ENCODE results near the gene ZDBF2.
"Not testable (repeated sequence)": the region's sequence is repeated elsewhere in the genome, so short reads cannot be mapped to it uniquely, and the experiment has no call there.

Gene ZDBF2

GRCh38 chr2:206259376-206260187 lies 14.9 kb upstream of the ZDBF2 start:
- no peak for DNase-seq

GRCh38 chr2:206260188-206261012 lies 14.1 kb upstream of the ZDBF2 start:
- DNase-seq: no peak

GRCh38 chr2:206263959-206264603 lies 10.4 kb upstream of the ZDBF2 start:
- no peak for DNase-seq

- no peak for DNase-seq
Measured at GRCh38 chr2:206266130-206267125, 8.0 kb upstream of the ZDBF2 start.

- no peak for DNase-seq
Measured at GRCh38 chr2:206267567-206267966, 6.9 kb upstream of the ZDBF2 start.

- no peak for DNase-seq
Measured at GRCh38 chr2:206271065-206271464, 3.4 kb upstream of the ZDBF2 start.

GRCh38 chr2:206273905-206274304 lies 558 bp upstream of the ZDBF2 start:
- no peak for DNase-seq

GRCh38 chr2:206275312-206276055 lies 1.0 kb downstream of the ZDBF2 start:
- DNase-seq: no peak

- DNase-seq: no peak
Measured at GRCh38 chr2:206276169-206276942, 1.9 kb downstream of the ZDBF2 start.

- no peak for DNase-seq
Measured at GRCh38 chr2:206277503-206277902, 3.0 kb downstream of the ZDBF2 start.

- DNase-seq: no peak
Measured at GRCh38 chr2:206282746-206283145, 8.3 kb downstream of the ZDBF2 start.

- no peak for DNase-seq
Measured at GRCh38 chr2:206287197-206287596, 12.7 kb downstream of the ZDBF2 start.

- no peak for DNase-seq
Measured at GRCh38 chr2:206289391-206289790, 14.9 kb downstream of the ZDBF2 start.

GRCh38 chr2:206296128-206296527 lies 21.7 kb downstream of the ZDBF2 start:
- no peak for DNase-seq

- DNase-seq: not testable (repeated sequence)
Measured at GRCh38 chr2:206299608-206300007, 25.1 kb downstream of the ZDBF2 start.

GRCh38 chr2:206305523-206306245 lies 31.2 kb downstream of the ZDBF2 start:
- DNase-seq: no peak

- no peak for DNase-seq
Measured at GRCh38 chr2:206311026-206311425, 36.6 kb downstream of the ZDBF2 start.

- no peak for DNase-seq
Measured at GRCh38 chr2:206316141-206316540, 41.7 kb downstream of the ZDBF2 start.

GRCh38 chr2:206323033-206323432 lies 48.6 kb downstream of the ZDBF2 start:
- DNase-seq: no peak

GRCh38 chr2:206323486-206323885 lies 49.0 kb downstream of the ZDBF2 start:
- DNase-seq: no peak
